ENCODE measurements around the gene PTPRM. TPM values are rescaled to one million over a fixed set of nuclear protein-coding genes. Genes with fewer than 3 reads are reported as not detected.

The PTPRM gene
- polyA plus RNA-seq, 1 donor (not counting 4 experiments of a cell fraction or from before 2014, with no cell fraction given) = 54.5 TPM

DNA sequence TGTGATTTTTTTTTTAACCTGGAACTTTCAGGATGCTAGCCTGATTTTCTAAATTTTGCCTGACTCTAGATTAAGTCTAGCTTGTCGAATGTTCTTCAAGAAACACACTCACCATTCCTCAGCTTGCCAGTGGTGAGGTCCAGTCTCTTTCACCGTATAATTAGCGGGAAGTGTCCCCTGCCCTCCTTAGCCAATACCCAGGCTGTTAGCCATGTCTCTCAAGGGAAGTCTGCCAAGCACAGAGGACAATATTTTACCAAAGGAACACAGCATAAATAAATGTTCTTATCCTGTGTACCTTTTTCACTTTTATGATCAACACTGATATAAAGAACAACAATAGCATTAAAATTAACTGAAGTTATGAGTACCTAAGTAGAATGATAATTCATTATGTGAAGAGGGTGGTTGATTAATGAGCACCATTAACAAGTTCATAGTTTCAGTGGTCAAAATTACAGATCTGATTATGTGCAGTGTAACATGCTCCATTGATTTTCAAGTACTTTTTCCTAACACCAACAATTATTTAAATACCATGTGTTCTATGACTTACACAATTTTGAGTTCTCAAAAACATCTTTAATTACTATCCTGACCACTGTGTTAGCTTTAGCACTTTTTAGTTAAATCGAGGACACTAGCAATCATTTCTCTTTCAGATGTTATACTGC, 596.3 kb downstream of the PTPRM start:
- DNase-seq (ENCODE audit: low read depth, low spot score) (no peak), FAIRE-seq (no peak)
- dilution Hi-C loops (cut with MboI; ENCODE audit: extremely low pct_ligation_motif_present, low sequenced_read_pairs) = no loop called here
- Histone ChIP-seq H3K4me2 (ENCODE audit: control insufficient read depth, extremely low read depth, insufficient read depth, low read depth, low read length) (no peak overlapping the region), H3K9me3 (ENCODE audit: control insufficient read depth, low read depth, low read length) (no peaks in the 10 kb centered on the region), H3K9me1 (ENCODE audit: control insufficient read depth, extremely low read depth, insufficient read depth, low read length) (no peaks in the 10 kb centered on the region), H3K4me1 (ENCODE audit: control insufficient read depth, extremely low read depth, insufficient read depth, low read length) (peaks cover 7% of the 10 kb centered on the region), H3K27ac (ENCODE audit: control insufficient read depth, insufficient read depth, low read length) (no peak overlapping the region), H2AFZ (ENCODE audit: control insufficient read depth, low read length) (no peak overlapping the region), H4K20me1 (ENCODE audit: control insufficient read depth, extremely low read depth, insufficient read depth, low read length) (no peaks in the 10 kb centered on the region), H3K9ac (ENCODE audit: control insufficient read depth, extremely low read depth, insufficient read depth, low read length) (no peak overlapping the region), H3K79me2 (ENCODE audit: control insufficient read depth, insufficient read depth, low read length) (no peaks in the 10 kb centered on the region), H3K4me3 (ENCODE audit: control insufficient read depth in 2 of 3, extremely low read depth in 1 of 3, insufficient read depth in 2 of 3, low read depth in 1 of 3, low read length in 3 of 3) (no peak overlapping the region), H3K27me3 (ENCODE audit: control insufficient read depth, extremely low read depth, insufficient read depth, low read length) (no peaks in the 10 kb centered on the region), H3K36me3 (ENCODE audit: control insufficient read depth in 2 of 2, extremely low read depth in 1 of 2, insufficient read depth in 2 of 2, low read length in 2 of 2) (no peaks in the 10 kb centered on the region)
- TF ChIP-seq, protein P1, sequence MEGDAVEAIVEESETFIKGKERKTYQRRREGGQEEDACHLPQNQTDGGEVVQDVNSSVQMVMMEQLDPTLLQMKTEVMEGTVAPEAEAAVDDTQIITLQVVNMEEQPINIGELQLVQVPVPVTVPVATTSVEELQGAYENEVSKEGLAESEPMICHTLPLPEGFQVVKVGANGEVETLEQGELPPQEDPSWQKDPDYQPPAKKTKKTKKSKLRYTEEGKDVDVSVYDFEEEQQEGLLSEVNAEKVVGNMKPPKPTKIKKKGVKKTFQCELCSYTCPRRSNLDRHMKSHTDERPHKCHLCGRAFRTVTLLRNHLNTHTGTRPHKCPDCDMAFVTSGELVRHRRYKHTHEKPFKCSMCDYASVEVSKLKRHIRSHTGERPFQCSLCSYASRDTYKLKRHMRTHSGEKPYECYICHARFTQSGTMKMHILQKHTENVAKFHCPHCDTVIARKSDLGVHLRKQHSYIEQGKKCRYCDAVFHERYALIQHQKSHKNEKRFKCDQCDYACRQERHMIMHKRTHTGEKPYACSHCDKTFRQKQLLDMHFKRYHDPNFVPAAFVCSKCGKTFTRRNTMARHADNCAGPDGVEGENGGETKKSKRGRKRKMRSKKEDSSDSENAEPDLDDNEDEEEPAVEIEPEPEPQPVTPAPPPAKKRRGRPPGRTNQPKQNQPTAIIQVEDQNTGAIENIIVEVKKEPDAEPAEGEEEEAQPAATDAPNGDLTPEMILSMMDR (optimal IDR thresholded peaks at IDR 0.05 in 1 of 3, IDR thresholded peaks at IDR 0.05 in 1 of 3, conservative IDR thresholded peaks at IDR 0.05 in 1 of 3; ENCODE audit: extremely low read depth in 1 of 3, insufficient read depth in 2 of 3, low read length in 3 of 3) = no peak
- no peak for TF ChIP-seq EZH2 (IDR thresholded peaks at IDR 0.05; ENCODE audit: low read length)

GRCh38 chr18:8165095-8165494, 598.0 kb downstream of the PTPRM start:
- Histone ChIP-seq H3K9me1 (ENCODE audit: control insufficient read depth, extremely low read depth, insufficient read depth, low read length) (no peaks in the 10 kb centered on the region), H3K27me3 (ENCODE audit: control insufficient read depth, extremely low read depth, insufficient read depth, low read length) (no peaks in the 10 kb centered on the region), H3K9ac (ENCODE audit: control insufficient read depth, extremely low read depth, insufficient read depth, low read length) (no peak overlapping the region), H3K4me2 (ENCODE audit: control insufficient read depth, extremely low read depth, insufficient read depth, low read depth, low read length) (no peak overlapping the region), H3K79me2 (ENCODE audit: control insufficient read depth, insufficient read depth, low read length) (no peaks in the 10 kb centered on the region), H3K9me3 (ENCODE audit: control insufficient read depth, low read depth, low read length) (no peaks in the 10 kb centered on the region), H3K27ac (ENCODE audit: control insufficient read depth, insufficient read depth, low read length) (no peak overlapping the region), H3K36me3 (ENCODE audit: control insufficient read depth in 2 of 2, extremely low read depth in 1 of 2, insufficient read depth in 2 of 2, low read length in 2 of 2) (no peaks in the 10 kb centered on the region), H2AFZ (ENCODE audit: control insufficient read depth, low read length) (no peak overlapping the region), H4K20me1 (ENCODE audit: control insufficient read depth, extremely low read depth, insufficient read depth, low read length) (no peaks in the 10 kb centered on the region), H3K4me1 (ENCODE audit: control insufficient read depth, extremely low read depth, insufficient read depth, low read length) (peaks cover 7% of the 10 kb centered on the region), H3K4me3 (ENCODE audit: control insufficient read depth in 2 of 3, extremely low read depth in 1 of 3, insufficient read depth in 2 of 3, low read depth in 1 of 3, low read length in 3 of 3) (no peak overlapping the region)
- dilution Hi-C loops (cut with MboI; ENCODE audit: extremely low pct_ligation_motif_present, low sequenced_read_pairs) = no loop called here
- no peak for FAIRE-seq
- no peak for TF ChIP-seq EZH2 (IDR thresholded peaks at IDR 0.05; ENCODE audit: low read length)
- TF ChIP-seq, protein P1 (optimal IDR thresholded peaks at IDR 0.05 in 1 of 3, IDR thresholded peaks at IDR 0.05 in 1 of 3, conservative IDR thresholded peaks at IDR 0.05 in 1 of 3; ENCODE audit: extremely low read depth in 1 of 3, insufficient read depth in 2 of 3, low read length in 3 of 3) = no peak
- no peak for DNase-seq (ENCODE audit: low read depth, low spot score)
